GM19023 (cell line): ENCODE data around the gene MRPS6.

ENCODE experiments used
- ATAC-seq: cut with Tn5 transposase; IDR thresholded peaks from one replicate; pipeline ENCODE4 v1.9.1; 2021; ENCODE audit warnings: mild to moderate bottlenecking, moderate library complexity; ENCODE audit not compliant: unreplicated experiment

MRPS6 gene

DNA sequence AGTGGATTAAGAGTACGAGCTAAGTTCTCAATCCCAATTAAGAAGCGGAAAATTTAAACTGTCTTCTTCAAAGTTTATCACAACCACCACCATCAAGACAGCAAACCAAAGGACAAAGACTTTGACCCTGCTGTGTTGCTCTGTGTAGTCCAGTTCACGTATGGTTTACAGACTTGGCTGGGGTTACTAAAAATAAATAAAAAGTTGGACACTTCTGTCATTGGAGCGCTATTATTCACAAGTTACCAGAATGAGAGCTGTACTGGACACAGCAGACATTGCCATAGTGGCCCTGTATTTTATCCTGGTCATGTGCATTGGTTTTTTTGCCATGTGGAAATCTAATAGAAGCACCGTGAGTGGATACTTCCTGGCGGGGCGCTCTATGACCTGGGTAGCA is 21.6 kb downstream of the MRPS6 start:
- no peak for ATAC-seq

DNA sequence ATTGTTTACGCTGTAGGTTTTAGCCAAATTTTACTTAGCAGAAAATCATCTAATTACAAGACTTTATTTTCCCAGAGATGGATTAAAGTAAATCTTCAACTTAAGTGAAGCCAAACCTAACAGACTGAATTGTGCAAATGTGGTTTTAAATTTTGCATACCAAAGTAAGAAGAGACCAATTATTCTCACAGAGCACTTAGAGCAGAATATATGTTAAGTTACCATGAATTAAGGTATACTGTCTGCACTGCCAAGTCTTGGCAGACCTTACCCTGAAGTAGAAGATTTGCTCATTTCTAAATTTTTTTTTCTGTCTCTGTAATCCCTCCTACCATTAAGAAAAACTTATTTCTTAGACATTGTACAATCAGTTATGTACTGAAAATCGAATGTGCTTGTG is 24.1 kb downstream of the MRPS6 start:
- ATAC-seq, result no peak

DNA sequence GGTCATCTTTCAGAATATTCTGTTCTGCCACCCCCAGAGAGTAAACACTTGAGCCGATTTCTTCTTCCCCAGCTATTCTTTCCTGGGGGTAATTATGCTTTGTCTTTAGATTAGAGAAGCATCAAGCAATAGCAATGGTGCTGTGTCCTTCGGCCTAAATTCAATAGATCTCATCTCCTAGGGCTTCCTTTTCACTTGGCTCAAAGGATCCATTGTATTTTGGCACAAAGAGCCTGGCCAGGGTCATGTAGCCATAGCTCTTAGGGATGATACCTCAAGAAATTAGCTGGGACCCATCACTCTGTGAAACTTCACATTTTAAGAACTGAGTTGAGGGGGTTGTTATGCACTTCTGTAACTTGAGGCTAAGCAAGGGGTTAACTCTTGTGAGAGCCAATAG is 27.0 kb downstream of the MRPS6 start:
- ATAC-seq, result no peak

DNA sequence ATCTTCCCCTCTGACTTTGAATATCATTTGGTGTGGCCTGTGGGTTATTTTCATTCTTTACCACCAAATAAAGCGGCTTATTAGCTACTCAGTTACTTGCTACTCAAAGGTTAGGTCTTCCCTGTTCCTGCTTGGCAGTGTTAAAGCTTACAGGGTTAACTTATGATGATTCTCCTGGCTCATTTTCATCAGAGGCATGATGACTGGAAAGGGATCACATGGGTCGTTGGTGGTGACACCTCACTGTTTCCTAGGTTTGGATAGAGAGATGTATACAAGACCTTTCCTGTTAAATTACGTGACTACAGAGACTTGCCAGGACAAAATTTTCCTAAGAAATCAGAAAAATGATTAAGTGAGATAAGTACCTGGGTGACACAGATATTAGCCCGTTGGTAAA is 27.4 kb downstream of the MRPS6 start:
- no peak for ATAC-seq

DNA sequence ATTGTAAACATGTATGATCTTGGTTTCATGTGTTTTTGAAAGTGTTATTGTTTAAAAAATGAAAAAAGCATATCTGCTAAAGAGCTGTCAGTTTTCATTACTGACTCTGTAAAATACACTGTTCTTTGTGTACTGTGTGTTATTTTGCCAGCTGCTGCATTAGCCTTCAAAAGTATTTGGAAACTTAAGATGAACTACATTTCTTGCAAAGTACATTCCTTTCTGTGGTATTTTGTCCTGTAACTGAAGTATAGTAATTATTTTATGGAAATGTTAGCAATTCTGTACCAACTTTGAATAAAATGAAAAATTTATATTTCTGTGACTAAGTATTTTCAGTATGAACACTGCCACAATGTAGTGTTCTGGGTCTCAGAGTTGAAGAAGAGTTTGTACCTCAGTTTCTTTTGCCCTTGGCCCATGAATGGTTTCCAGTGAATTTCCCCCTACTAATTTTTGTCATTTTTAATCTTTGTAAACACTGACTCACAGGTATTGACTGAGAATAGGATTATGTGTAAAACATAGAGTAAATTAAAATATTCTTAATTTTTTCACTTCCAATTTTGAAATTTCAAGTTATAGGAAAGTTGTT is 32.7 kb downstream of the MRPS6 start:
- no peak for ATAC-seq

DNA sequence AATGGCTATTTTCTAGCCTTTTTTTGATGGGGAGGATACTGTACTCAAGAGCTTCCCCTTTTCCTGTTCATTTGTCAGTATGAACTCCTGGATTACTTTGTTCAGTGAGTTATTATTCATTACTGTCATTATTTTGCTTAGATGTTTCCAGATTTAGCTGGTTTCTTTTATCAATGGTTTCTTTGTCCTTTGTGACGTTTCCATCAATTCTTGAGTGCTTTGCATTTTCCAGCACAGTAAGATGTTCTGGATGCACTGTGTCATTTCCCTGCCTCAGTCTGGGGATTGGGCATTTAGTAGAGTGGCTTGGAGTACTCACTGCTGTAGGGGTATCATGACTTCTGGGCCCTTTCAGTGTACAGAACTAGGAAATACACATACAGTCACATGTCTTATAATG is 34.2 kb downstream of the MRPS6 start:
- no peak for ATAC-seq

DNA sequence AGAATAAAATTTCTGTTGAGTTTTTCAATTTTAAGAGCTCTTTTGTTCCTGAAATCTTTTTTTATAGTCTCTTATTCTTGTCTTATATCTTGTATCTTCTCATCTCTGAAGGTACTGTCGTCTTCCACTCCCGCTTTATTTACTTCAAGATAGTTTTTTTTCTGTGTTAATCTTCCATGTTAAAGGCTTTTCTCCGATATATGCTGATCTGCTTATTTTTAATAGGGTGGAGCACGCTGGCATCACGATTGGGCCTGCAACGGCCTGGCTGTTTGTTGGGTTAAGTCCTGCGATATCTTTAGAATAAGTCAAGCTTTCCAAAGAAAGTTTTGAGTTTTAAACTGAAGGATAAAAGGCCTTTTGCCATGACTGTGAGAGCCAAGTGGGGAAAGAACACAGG is 35.7 kb downstream of the MRPS6 start:
- ATAC-seq, result no peak

DNA sequence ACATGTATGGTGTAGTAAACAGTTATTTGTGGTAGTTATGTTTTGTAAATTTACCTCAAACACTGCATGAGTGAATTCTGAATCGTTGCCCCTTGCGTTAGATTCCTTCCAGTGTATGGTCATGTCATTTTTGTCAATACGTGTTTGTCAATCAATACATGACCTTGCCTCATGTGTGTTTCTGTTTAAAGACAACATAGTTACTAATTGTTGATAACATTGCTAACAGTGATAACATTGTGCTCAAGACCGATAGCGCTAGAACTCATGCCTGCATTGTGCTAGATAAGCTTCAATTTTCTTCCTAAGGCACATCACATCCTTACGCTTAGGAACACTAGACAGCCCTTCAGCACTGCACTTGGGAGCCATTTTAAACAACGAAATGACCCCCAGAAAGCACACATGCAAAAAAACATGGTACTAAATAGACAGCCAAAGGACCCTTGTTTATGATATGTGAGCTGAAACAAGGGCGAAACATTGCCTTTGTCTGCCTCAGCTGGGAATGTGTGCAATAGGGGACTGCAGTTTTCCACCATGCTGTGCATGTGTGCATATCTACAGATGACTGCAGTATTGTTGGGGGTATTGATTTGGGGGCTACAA is 37.3 kb downstream of the MRPS6 start:
- ATAC-seq, result no peak

DNA sequence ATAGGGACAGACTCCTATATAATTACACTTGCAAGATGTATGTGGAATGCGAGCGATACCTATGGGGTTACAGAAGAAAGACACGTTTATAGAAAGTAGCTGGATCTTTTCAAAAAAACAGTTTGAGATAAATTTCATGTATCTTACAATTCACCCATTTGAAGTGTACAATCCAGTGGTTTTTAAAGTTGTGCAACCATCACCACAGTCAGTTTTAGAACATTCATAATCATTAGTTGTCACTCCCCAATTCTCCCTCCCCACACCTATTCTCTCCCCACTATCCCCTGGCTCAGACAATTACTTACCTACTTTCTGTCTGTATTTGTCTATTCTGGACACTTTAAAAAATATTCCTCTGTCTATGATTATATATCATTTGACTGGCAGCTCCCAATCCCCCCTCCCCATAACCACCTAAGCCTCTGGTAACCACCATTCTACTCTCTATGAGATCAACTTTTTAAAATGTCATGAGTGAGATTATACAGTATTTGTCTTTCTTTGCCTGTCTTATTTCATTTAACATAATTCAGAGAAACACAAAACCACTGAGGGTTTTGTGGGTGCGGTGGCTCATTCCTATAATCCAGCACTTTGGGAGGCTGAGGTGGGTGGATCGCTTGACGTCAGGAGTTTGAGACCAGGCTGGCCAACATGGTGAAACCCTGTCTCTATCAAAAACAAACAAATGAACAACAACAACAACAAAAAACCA is 39.1 kb downstream of the MRPS6 start:
- no peak for ATAC-seq

DNA sequence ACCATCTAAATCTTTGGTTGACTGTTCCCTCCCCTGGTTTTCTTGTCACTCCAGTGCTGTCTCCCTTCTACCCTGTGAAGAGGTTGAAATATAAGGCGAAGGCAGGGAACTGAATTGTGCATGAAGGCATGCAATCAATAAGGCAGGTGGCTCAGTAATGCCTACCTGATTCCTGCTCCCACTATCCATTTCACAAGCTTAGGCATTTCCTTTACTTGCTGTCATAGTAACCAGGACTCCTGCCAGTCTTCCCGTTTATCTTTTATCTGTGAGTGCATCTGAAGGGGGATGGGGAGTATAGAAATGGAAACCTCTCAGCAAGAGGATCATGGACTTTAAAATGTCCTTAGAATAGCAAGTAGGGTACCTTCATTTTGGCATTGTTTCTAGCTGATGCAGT is 40.5 kb downstream of the MRPS6 start:
- ATAC-seq, result no peak

DNA sequence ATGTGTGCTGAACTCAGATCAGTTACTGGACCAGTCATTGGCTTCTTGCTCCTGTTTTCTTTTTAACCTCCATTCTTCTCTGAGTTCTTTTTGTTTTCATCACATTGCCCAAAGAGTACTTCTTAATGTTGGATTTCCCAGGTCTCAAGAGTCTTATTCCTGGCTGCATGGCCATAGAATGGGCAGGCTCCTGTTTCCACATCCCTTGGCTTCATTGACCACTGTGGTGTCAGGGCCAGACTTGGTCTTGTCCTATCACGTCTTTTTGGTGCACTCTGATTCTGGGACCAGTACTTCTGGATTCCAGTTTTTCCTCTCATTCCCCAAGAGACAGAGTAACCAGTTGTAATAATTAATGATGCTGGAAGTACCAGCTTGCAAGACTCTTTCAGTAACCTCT is 41.8 kb downstream of the MRPS6 start:
- ATAC-seq, result no peak

DNA sequence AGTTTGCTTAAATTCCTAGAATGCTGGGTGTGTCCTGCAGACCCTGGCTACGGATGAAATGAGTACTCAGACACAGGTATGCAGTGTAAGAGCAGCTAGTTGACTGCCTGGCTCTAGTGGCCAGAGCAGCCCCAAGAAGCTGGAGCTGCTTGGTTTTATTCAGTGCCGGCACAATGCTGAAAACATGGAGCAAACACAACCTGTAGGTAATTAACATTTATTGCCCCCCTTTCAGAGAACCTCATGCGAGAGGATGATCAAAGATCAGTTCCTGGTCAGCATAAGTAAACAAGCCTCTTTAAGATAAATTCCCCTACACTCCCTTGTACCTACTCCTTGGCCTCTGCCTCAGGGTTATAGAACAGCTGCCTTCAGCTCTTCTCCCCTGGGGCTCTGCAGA is 43.2 kb downstream of the MRPS6 start:
- ATAC-seq, result no peak

DNA sequence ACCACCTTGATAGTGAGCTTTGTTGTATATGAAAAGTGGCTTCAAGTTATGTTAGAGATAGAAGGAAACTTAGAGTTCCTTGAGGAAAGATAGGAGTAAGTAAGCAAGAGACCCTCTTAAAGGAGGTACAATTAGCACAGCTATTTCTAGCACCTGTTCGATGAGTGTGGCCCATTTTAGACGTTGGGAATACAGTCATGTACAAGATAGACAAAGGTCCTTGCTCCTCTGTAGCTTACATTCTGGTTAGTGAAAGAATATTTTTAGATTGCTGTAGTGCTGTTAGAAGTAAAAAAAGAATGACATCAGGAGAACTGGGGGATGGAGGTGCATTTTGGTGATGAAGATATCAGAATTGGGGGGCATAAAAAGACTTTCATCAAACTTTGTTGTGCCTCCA is 47.5 kb downstream of the MRPS6 start:
- no peak for ATAC-seq

DNA sequence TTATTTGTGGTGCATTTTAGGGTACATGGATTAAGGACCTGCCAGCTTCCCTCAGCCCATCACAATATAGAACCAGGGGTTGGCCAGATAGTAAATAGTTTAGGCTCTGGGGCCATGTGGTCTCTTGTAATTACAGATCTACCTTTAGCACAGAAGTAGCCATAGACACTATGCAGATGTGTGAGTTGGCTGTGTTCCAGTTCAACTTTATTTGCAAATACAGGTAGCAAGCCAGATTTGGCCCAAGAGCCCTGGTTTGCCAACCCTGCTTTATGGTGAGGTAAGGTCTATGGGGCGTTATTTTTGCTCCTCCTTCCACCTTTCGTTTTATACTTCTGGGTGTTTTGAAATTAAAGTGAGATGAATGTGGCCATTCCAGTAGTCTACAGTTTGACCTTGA is 48.7 kb downstream of the MRPS6 start:
- no peak for ATAC-seq

DNA sequence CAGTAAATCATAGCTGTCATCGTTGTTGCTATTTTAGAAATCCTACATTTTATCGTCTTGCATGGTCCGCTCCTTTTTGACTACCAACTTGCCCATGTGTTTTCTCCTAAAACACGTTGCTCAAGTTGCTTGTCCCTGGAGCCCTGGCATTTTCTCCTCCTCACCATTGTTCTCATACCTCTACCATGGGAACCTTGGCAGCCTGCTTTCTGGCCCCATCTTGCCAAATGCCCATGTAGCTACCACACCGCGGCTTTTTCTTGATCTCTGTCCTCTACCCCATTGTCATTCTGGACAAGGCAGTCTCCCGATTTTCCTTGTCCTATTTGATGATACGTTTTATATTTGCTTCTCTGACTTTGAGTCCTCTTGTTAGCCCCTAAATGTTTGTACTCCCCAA is 50.2 kb downstream of the MRPS6 start:
- no peak for ATAC-seq

DNA sequence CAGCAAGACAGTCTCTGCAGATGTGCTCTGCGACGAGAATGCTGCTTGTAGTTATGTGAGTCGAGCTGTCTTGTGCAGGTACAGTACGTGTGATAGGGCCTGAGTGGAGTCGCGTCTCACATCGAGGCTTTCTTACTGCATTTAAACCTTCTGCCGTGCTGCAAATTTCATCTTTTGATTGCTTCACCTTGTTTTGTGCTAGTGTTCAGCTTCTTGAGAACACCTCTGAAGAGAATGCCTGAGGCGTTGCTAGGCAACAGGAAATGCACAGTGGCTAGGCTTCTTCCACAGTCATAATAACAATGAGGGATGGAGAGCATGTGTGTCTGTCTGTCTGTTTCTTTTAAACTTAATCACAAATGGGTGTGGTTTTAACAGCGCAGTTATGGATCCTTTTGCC is 52.9 kb downstream of the MRPS6 start:
- no peak for ATAC-seq

DNA sequence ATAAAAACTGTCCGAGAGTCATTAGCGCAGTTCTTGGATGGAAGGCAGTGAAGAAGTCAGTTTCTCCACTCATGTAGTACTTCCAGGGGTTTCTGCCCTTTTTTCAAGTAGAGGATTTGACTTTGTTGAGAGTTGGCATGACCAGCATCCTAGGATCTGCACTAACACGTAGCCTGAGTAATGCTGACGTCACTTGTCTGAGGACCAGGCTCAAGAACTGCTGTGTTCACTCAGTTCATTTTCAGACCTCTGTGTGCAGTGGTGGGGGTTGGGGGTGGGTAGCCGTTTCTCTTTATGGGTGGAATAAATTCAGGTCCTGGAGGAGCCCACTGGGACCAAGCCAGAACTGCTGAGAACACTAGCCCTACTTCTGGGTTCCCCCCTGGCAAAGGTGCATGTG is 53.3 kb downstream of the MRPS6 start:
- no peak for ATAC-seq

DNA sequence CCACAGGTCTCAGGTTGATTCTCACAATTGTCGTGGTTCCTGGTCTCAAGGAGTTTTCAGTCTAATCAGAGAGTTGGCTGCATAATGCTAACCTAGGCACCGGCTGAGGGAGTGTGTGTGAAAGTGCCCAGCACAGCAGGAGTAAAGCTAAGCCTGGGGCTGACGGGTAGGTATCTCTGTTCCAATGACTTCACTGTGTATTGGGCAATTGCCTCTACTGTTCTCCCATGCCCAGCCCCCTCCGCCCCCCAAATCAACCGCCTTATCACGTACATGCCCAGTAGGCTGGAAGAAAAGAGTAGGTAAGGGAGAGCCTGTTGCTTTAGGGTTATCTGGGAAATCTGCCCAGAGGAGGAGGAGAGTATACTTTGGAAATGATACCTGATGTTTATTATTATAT is 54.7 kb downstream of the MRPS6 start:
- no peak for ATAC-seq

DNA sequence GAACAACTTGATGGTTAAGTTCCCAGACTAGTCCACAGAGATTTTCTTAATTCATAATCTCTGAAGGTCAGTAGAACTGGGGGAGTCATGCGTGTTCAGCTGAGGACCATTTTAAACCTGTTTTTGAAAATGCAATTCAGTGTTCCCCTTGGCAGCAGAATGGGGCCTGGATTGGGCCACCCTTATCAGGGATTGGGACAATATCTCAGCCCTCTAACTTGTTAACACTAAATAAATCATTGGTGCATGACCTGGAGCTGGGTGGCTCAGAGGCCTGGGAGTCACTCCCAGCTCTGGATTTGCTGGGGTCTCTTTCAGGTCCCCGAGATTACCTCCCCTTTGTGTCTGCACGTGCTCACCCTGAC is 55.3 kb downstream of the MRPS6 start:
- no peak for ATAC-seq

DNA sequence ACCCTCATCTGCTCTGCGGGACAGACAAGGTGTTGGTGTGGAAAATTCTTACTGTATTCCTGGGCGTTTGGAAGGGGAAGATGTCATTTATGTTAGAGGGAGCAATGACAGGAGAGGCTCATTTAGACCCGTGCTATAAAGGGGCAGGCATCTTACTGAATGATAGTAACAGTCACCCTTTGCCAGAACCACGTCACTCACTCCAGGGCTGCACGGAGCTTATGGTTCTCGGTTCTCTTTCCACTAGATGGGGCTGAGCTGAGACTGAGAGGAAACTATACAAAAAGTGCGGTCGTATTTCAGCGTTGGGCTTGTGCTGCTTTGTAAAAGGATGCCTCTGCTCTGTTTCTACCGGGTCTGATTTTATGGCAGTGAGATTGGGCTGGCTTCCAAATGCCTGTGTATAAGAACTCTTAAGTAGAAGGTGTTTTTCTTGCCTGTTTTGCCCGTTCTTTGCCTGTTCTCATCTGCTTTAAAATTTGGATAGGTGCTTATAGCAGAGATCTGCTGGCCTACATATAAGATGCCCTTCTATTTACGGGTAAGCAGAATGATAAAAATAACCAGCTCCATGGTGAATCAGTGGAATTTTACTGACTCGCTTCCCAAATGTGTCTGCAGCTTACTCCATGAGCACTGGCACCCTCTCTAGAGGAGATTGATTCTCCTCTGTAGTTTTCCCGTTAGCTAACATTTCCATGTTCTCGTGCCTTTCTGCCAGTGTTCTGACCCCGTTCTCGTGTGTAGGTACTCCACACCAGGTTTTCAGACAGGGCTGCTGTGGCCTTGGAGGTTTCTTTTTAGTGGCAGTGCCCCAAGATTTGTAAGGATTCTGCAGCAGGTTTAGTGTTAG is 55.9 kb downstream of the MRPS6 start:
- ATAC-seq, result no peak

DNA sequence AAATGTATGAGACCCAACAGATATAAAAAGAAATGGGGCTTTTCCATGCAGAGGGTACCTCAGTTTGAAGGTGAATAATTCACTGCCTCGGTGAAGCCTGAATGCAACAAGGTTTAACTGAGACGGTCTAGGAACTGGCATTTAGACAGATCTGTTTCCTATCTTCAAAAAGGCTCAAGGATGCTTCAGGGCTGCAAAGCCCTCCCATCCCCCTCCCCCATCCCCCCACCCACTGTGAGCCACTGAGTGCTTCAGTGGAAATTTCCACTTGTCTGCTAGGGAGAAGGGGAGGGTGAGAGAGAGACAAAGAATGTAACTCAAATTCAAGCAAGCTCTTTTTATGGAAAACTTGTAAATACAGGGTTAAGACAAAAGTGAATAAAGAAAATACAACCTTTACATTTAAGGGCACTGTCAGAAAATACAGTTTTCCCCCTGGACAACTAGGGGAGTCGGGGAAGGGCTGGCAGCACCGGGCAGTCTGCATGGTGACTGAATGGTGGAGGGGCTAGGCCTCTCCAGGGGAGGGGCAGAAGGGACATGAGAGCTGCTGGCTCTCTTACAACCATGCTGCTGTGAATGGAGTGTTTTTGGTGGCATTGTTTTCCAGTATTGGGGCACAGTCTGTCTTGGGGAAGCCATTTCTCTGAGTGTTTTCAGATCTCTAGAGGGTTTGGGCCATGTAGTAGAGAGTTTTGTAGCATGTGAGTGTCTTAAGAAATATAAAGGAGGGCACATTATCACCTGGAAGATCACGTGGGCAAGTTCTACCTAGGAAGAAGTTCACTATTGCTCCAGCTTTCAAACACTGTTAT is 56.7 kb downstream of the MRPS6 start:
- ATAC-seq, result no peak
